ENCODE results near the gene YOD1.

YOD1 gene

DNA sequence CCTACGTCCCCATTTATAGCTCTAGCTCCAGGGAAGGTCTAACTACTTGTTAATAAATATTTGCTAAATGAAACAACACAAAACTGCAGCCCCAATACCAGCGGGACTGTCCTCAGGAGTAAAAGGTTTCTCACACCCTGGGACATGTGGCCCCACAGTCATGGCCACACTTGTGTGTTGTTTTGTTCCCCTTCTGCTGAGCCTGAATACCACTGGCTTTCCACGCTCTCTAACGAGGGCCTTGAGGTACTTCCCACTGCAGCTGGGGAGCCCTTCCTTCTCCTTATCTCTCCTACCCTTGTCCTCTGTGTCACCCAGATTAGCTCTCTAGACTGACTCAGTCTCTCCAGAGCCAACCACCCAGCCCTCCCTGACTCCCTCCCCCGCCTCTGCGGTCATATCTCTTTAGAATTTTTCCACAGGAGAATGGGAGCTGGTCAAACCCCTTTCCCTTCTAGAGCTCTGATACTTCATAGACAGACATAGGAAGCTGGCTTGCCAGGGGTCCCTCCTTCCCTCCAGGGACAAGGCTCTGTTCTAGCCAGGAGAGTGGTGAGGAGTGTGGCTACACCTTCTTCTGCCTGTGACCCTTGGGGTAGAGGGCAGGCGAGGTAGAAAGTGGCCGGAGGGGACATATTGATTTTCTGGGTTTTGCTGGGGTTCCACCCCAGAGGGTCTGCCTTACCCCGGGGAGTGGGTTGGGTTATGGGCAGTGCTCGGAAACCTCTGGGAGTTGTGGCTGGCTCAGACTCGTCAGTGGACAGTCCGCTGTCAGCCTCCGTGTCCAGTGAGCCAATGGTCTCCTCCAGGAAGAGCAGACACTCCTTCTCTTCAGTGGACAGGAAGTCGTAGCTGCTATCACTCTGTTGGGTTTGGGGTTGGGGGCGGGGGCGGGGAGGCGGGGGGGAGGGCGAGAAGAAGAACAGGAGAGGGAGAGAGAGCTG lies 26.5 kb downstream of the YOD1 start:
- no peak for DNase-seq

DNA sequence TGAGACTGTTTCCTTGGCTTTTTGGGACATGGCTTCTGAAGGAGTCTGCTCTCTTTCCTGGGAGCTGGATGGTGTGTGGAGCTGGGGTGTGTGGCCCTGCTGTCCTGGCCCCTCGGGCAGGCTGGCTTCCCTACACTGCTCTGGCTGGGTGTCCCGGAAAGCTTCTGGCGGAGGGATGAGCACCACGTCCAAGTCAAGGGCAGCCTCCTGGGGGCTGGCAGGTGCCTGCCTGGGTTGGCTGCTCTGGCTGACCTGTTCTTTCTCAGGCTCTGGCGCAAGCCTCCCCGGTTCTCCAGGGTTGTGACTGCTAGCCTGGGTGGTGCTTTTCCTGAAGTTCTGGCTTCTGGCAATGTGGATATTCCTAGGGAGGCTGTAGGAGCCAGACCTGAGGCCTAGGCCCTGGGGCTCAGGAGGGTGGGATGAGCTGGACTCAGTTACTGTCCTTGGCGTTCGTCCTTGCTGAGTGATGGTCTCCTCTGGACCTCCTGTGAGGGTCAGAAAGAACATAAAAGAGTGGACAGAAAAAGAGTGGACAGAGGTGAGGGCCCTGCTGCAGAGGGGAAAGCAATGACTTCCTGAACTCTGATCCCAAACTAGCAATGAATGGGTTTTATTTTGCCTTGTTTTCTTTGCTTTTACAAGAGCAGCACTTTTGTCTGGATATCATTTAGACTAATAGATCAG lies 27.9 kb downstream of the YOD1 start:
- DNase-seq, result no peak

DNA sequence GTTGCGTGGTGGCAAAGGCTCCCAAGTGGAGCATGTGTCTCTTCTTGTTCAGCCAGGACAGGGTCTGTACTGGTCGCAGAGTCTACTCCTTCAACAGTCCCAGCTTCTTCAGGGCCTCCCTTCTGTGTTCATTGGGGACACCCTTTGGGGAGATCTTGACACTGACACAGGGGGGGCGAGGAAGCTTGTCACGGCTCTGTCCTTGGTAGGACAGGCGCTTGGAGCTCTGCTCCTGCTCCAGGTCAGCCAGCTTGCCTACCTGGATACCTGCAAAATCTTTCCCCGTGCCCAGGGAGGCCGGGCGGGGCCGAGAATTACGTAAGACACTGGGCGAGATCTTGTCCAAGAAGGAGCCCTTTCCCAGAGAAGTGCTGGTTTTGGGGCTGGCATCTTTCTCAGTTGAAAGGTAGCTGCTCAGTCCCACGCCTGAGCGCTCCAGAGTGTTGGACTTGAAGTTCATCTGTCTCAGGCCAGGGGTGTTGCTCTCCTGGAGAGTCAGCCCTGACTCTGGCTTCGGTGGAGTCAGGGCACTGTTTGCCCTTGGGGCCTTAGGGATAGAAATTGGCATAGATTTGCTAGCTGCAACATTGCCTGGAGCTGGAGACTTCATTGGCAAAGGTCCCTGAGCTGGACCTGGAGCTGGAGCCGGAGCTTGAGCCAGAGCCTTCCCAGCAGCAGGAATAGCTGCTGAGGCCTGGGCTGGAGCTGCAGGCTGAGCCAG lies 29.0 kb downstream of the YOD1 start:
- DNase-seq, result no peak

DNA sequence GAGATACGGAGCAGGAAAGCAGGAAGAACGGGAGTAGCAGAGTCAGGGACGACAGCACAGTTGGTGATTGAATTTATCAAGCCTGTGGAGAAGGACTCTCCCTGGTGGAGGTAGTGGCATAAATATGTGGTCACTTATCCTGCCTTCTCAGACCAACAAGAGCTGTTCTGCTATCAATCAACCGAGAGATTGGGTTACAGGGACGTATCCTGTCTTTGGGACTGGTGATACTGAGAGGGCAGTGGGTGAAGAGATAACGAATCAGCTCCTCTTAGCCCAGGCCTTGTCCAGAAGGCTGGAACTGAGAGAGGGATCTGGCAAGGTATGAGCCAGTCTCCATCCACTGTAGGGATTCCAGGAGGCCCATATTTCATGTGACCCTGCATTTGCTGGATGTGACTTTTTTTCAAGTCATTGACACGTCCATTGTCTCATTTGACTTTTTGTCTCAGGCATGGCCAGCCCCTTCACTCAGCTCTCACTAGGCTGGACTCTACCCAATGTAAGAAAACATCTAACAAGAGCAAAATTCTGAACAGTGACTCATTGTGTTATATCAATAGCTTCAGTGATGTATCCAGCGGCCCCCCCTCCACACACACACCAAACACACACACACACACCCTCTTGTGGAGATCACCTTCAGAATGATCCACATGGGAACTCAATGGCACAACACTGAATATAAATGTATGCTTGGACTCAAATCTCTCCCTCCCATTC lies 29.7 kb downstream of the YOD1 start:
- DNase-seq, result no peak

DNA sequence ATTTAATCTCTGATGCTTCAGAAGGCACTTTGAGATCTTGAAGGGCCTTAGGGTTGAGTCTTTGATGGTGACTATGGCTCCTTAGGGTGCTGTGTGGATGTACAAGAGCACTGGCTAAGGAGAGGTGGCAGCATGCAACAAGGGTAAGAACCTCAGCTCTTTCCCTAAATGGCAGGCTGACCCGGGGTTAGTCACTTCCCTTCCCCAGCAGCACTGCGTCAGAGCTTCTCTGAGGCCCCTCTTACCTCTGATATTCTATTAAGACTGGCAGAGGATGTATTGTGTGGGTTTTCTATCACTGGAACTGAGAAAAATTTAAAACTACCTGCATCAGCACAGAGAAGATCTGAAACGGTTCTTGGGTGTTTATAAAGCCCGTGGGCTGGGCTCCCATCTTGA lies 30.3 kb downstream of the YOD1 start:
- DNase-seq, result no peak

DNA sequence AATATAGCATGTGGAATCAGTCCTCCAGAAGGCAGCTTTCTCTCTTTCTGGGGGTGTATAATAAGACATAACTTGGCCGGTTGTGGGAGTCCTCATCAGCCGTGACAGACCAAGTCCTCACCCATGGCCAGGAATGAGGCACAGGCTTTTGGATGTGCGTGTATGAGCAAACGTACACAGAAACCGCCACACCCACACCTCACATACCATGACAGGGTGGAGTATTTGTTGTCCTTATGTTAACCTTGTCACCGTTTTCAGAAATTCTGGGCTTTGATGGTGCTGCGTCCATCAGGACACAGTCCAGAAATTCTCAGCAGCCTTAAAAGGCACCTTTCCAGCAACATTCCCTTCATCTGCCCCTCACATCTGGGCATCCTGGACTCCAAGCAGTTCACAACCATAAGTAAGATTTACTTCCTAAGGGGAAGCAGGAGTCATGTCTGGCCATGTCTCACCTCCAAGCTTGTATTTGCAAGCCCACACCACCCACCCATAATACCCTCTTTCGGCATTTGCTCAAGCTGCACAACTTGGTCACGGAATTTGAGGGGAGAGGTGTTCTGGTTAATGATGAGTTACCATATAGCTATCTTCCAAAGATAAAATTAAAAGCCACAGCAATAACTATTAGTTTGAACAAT lies 30.8 kb downstream of the YOD1 start:
- DNase-seq, result no peak

DNA sequence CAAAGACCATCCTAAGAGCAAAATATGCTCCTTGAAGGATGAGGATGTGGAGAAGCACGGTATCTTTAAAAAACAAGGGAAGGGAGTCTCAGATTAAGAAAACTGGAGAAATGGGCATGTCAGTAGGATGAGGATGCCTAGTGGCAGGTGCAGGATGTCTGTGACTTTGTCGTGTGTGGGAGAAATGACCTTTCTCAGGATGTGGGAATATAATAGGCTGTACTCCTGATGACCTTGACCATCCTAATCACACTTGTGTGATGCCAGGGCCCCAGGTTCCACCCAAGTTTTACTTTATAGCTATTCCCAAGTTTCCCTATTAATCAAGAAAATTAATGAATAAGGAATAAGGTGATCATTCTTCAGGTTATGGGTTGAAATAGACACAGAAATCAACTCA lies 31.3 kb downstream of the YOD1 start:
- DNase-seq, result no peak

DNA sequence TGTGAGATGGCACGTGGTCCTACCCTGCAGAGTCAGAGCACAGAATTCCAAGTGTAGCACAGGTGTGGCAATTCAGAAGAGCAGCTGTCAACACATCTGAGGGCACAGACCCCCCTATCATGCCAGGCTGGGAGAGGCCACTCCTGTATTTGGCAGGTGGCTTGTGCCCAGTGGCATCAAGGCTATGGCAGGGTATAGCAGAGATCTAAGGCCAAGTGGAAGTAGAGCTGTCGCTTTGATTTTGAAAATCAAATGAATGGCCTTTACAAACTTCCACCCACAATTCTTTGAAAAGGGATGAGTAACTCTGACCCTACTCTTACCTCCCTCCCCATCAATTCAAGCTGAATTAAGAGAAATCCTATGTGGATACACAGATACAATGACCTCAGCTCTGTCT lies 31.8 kb downstream of the YOD1 start:
- DNase-seq, result no peak

DNA sequence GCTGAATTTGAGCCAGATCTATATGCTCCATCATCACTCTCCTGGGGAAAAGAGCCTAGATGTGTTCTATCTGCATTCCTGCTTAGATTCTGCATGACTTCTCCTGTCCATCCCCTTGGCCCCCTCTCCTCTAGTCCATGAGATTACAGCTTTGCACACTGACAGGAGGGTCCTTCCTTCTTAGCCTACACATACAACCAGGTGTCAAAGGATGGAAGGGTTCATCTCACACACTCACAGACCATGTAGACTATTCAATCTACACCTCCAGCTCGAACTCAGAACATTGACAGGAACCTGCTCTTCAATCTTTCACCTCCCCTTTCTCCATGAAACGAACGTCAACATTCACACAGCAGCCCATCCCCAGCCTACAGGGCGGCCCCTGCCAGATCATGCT lies 32.3 kb downstream of the YOD1 start:
- DNase-seq, result no peak

DNA sequence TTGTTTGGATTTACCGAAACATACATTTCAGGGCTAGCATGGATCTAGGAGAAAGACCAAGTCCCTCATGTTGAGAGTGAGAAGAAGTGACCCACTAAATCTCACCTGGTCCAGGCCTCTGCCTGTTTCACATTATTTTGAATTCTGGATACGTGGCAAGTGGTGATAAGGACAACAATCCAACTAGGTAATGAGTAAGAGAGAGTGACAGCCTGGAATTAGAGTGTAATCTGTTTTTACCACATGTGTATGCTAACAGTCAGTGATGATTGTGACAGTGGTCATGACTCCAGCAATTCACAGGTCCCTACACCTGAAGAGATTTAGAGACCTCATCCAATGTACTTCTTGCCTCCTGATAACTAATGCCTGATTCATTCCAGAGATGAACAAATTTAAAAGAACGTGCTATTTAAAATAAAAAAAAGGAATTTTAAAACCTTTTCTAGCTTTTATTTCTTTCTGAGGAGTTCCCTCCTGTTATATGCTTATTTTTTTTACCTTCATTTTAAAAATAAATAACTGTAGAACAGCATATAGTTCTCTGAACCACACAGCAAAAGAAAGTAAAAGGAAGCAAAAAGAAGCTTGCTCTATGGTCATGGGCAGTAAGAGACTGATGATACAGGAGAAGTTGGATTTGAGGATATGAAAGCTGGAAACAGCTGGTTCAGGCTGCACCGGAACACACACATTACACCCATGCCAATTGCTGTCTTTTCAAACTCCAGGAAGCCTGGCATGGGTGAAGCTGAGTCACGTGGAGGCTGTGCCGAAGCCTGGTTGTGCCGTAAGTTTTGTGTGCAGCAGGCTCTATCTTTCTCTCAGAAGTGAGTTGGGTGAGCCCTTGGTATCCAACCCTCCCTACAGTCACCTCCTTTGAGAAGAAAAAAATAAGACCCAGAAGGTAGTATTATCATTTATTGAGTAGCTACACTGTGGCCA lies 33.1 kb downstream of the YOD1 start:
- DNase-seq, result peak in 1 of 2 donors; percentile 25

DNA sequence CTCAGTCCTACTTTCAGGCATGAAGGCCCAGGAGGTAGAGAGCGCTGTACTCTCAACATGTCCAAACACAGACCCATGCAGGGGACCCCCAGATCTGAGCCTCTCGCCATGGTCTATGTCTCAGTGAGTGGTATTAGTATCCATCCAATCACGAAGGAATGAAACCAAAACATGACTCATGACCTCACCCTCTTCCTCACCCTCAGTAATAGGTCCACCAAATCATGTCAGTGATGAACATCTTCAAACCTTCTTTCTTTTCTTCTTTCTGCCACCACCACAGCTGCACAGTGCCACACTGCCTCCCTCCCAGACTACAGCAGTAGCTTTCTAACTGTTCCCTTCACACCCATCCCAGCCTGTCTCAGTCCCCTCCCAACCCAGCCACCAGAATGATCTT lies 35.2 kb downstream of the YOD1 start:
- DNase-seq, result no peak

DNA sequence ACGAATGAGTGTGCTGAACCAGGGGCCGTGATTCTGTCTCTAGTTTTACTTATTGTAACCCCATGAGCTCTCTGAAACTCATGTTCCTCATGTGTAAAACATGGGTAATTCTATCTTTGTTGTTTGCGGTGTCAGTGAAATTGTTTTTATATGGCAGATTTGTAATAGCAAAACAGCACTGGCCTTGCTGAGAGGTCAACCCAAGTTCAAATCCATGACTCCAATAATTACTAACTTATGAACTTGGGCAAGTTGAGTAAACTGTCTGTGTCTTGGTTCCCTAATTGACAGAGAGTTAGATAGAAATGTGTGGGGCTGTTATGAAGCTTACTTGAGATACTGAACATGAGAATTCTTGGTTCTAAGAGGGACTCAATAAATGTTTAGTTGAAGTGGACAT lies 36.3 kb downstream of the YOD1 start:
- no peak for DNase-seq

DNA sequence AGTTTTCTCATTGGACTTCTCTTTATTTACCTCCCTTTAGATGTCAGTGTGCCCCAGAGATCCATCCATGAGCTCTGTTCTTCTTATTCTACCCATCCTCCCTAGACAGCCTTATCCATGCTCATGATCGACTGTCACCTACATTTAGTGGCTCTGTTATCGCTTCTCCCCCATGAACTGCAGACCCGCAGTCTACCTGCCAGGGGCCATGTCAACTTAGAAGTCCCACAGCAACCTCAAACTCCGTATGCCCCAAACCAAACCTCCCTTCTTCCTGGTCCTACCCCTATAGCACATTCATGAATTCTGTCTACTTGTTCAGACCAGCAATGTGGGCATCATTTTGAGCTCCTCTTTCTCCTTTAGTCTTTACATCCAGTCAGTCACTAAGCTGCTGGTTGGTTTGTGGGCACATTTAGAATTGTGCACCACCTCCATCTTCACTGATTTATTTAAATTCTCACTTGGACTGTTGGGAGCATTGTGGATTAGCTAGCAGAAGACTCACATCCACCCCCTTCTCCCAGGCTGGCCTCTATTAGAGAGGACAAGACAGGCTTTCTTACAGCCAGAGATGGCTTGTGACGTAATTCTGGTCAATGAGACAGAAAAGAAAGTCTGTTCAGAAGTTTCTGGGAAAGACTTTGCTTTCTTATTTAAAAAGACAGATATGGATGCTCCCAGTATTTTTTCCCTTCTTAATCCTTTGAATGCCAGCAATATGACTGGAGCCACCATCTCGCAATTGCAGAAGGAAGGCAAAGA lies 37.5 kb downstream of the YOD1 start:
- no peak for DNase-seq

DNA sequence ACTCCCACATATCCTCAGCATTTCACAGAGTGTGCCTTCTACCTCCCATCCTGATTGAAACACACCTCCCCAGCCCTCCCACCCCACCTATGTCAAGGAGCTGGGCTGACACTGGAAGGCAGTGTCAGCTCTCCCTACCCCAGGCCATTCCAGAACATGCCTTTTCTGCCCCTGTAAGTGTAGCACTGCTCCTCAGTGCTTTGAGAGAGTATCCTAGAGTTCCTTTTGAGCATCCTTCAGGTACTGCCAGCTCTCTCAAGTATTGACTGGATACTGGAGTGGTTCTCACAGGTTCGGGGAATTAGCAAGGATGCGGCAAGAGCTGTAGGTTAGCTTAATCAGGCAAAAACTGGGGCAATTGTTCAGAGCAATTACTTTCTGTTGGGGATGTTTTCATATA lies 40.3 kb downstream of the YOD1 start:
- DNase-seq, result no peak

DNA sequence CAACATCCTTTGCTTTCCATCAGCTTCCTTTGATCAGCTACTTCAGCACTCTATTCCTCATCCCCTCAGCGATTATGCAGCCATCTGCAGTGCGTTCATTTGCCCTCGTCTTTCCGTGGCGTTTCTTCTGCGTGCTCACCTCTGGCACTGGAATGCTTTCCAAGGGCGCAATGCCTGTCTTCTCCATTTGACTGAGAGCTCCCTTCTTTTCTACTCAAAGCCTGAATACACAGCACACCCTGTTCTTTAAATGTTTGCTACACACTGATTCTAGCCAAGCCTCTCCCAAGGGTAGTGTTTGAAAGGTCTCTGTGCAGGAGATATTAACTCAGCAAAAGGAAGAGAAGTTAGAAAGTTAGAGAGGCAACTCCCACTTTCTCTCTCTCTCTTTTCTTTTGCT lies 41.1 kb downstream of the YOD1 start:
- no peak for DNase-seq

DNA sequence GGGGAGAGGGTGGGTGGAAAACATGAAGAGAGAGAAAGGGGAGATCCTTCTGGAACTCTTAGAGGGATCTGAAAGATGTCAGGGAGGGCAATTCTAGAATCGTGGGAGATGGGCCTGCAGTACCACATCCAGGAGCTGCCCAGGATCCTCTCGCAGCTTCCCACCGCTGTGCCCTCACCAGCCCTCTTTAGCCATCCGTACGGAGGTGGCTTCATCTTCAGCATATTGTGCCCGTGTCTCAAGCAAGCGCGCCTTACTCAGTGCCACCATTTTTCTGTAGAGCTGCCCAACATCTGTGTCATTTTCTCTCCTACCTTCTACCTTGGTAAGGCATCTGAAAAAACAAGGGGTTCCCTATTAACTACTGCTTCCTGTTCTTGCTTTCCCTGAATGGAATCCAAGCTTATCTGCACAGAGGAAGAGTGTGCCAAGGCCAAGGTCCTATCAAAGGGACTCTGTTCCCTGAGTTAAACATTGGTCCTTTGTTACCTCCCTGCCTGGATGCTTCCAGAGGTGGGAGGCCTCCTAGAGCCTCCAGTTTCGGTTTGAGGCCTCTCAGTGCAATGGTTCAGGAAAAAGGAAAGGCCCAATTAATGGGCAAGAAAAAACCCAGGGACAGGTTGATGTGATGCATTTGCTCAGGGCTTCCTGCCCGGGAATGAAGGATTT lies 41.7 kb downstream of the YOD1 start:
- no peak for DNase-seq

DNA sequence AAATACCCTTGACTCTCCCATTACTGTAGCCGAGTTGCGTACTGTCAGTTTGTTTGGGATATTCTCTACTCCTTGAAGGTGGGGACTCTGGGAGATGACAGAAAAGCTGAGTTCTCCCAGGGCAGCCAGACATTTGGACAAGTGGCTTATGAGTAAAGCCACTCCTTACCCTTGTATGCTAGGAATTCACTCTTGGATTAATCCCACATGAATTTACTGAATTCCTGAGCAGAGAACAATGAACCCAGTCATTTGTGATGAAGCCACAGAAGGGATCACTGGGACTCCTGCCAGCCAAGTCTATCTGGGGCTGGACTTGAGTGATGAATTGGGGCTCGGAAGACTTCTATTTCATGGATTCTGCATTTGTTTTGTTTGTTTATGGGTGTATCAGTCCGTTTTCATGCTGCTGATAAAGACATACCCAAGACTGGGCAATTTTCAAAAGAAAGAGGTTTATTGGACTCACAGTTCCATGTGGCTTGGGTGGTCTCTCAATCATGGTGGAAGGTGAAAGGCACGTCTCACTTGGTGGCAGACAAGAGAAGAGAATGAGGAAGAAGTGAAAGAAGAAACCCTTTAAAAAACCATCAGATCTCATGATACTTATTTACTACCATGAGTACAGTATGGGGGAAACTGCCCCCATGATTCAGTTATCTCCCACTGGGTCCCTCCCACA lies 43.5 kb downstream of the YOD1 start:
- no peak for DNase-seq

DNA sequence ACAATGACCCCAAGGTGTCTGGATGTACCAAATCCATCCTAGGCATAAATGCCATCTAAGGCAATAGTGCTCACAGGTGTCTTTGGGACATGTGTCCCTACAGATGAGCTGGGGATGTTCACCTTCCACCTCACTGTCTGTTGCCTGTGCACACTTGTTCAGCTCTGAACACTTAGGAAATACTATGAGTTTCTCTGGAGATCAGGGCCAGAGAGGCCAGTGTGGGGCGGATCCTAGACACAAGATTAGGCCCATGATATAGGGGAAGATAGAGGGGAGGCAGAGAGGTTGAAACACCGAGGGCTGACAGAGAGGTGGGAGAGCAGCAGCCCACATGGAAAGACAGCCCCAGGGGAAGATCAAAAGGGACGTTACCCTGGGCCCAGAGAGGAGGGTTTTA lies 44.1 kb downstream of the YOD1 start:
- DNase-seq, result no peak

DNA sequence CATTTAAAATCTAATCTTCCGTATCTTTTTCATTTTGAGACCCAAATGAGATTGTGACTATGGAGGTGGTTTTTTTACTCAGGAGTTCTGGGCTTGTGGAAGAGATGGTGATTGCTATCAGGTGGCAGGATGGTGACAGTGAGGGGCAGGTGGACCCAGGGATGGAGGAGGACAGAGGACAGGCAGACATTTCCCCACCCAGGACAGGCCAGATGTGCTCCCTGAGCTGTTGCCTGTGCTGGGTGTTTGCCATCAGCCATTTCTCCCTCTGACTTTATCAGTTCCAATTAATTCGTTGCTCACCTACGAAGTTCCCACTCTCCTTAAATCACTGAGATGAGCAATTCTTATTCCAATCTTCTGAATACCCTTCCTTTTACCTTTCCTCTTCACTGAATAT lies 44.9 kb downstream of the YOD1 start:
- no peak for DNase-seq
